Fibroblast of lung (primary cell): ENCODE measurements around the gene ISM2.
A peak's percentile ranks its signal among the peaks of the same experiment; 100 is the strongest.

Experiments used
- CTCF ChIP-seq, 2 donors: IDR thresholded peaks in 1 of 2; conservative IDR thresholded peaks in 1 of 2; 1 replicate in 1 of 2; 2 replicates in 1 of 2; pipeline ENCODE4 v1.5.1; 2011 to 2012; ENCODE audit warnings: low read length in 2 of 2, control low read depth in 1 of 2, inconsistent platforms in 1 of 2, low read depth in 1 of 2, mild to moderate bottlenecking in 1 of 2
- EZH2 ChIP-seq: IDR thresholded peaks from 2 replicates; pipeline ENCODE4 v1.5.1; 2012; ENCODE audit warnings: low read length, control low read depth, mild to moderate bottlenecking; ENCODE audit errors: missing control alignments

GRCh38 chr14:77547512-77548180 is 49.0 kb upstream of the ISM2 start:
- TF ChIP-seq CTCF (conservative IDR thresholded peaks at IDR 0.05 in 1 of 2, IDR thresholded peaks at IDR 0.05 in 1 of 2; ENCODE audit: low read depth in 1 of 2, low read length in 2 of 2) = peak in 1 of 2 donors; percentile 10
- TF ChIP-seq EZH2 = no peak
